ENCODE measurements around the gene CNTNAP2. TPM values are rescaled to one million over a fixed set of nuclear protein-coding genes. Genes with fewer than 3 reads are reported as not detected.

The CNTNAP2 gene
- total RNA-seq, 1 donor from 2014 or later: 2.2 TPM

DNA sequence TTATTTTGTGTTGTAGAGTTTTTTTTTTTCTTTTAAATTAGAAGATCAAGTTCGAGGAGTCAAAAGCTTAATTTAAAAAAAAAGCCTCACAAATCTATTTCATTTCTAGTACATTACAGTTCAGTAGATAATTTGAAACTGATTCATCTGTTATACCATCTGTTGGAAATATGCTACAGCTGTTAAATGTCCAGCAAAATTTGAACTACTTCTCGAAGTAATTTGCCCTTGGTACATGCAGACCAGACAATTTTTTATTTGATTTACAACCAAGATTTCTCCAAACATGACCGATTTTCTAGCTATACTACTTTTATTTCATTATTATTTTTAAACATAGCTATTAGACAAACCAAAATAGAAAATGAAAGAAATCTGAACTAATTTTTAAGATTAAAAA lies 647.9 kb downstream of the CNTNAP2 start:
- Histone ChIP-seq H3K27ac (no peak overlapping the region), H3K36me3 (no peaks in the 10 kb centered on the region), H3K9me3 (no peaks in the 10 kb centered on the region), H3K4me3 (no peak overlapping the region), H3K4me1 (no peaks in the 10 kb centered on the region), H3K27me3 (no peaks in the 10 kb centered on the region)
- intact Hi-C loops (cut with DNase I): no loop called here
- TF ChIP-seq POLR2A (IDR thresholded peaks at IDR 0.05) (no peak), POLR2AphosphoS5 (IDR thresholded peaks at IDR 0.05; ENCODE audit: insufficient read depth in 1 of 2, low read depth in 1 of 2) (no peak)
- TF ChIP-seq, protein P1, sequence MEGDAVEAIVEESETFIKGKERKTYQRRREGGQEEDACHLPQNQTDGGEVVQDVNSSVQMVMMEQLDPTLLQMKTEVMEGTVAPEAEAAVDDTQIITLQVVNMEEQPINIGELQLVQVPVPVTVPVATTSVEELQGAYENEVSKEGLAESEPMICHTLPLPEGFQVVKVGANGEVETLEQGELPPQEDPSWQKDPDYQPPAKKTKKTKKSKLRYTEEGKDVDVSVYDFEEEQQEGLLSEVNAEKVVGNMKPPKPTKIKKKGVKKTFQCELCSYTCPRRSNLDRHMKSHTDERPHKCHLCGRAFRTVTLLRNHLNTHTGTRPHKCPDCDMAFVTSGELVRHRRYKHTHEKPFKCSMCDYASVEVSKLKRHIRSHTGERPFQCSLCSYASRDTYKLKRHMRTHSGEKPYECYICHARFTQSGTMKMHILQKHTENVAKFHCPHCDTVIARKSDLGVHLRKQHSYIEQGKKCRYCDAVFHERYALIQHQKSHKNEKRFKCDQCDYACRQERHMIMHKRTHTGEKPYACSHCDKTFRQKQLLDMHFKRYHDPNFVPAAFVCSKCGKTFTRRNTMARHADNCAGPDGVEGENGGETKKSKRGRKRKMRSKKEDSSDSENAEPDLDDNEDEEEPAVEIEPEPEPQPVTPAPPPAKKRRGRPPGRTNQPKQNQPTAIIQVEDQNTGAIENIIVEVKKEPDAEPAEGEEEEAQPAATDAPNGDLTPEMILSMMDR (IDR thresholded peaks at IDR 0.05): no peak
- DNase-seq (ENCODE audit: extremely low spot score in 2 of 2): no peak

DNA sequence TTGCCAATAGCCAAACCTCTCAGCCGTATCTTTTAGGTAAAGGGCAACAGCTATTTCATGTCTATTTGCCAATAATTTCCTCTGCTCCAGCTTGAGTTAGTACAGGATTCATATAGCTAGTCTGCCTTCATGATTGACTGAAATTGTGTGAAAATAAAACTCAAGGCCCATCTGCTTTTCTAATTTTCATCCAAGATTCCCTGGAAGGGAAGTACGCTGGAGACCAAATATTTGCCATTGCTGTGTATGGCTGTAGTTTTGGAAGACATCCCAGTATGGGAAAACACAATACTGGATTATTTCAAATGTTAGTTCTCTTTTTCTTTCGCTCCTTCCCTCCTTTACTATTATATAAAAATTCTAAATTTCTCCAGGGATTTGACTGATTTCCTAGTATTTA lies 652.4 kb downstream of the CNTNAP2 start:
- TF ChIP-seq POLR2A (IDR thresholded peaks at IDR 0.05) (no peak), POLR2AphosphoS5 (IDR thresholded peaks at IDR 0.05; ENCODE audit: insufficient read depth in 1 of 2, low read depth in 1 of 2) (no peak)
- TF ChIP-seq, protein P1 (IDR thresholded peaks at IDR 0.05): no peak
- Histone ChIP-seq H3K4me1 (no peaks in the 10 kb centered on the region), H3K27ac (no peak overlapping the region), H3K9me3 (no peaks in the 10 kb centered on the region), H3K36me3 (no peaks in the 10 kb centered on the region), H3K27me3 (no peaks in the 10 kb centered on the region), H3K4me3 (no peak overlapping the region)
- DNase-seq (ENCODE audit: extremely low spot score in 2 of 2): no peak
- intact Hi-C loops (cut with DNase I): no loop called here

DNA sequence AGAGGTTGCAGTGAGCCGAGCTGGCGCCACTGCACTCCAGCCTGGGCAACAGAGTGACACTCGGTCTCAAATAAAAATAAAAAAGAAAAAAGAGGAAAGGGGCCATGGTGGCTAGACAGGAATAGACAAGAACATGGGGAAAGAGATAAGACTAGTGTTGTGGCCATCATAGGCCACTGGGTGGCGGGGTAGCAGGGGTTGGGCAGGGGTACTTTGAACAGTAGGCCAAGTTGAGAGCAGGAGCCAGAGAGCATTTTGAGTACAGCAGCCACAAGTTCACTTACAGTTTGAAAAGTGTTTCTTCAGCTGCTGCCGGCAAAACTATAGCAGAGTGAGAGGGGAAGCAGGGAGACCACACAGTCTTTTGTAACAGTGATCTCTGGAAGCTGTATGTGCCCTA lies 656.0 kb downstream of the CNTNAP2 start:
- intact Hi-C loops (cut with DNase I): no loop called here
- Histone ChIP-seq H3K27ac (no peak overlapping the region), H3K4me1 (no peaks in the 10 kb centered on the region), H3K27me3 (no peaks in the 10 kb centered on the region), H3K36me3 (no peaks in the 10 kb centered on the region), H3K4me3 (no peak overlapping the region), H3K9me3 (no peaks in the 10 kb centered on the region)
- TF ChIP-seq POLR2A (IDR thresholded peaks at IDR 0.05): no peak
- TF ChIP-seq POLR2AphosphoS5 (IDR thresholded peaks at IDR 0.05; ENCODE audit: insufficient read depth in 1 of 2, low read depth in 1 of 2): no peak
- TF ChIP-seq, protein P1 (IDR thresholded peaks at IDR 0.05): no peak
- no peak for DNase-seq (ENCODE audit: extremely low spot score in 2 of 2)

DNA sequence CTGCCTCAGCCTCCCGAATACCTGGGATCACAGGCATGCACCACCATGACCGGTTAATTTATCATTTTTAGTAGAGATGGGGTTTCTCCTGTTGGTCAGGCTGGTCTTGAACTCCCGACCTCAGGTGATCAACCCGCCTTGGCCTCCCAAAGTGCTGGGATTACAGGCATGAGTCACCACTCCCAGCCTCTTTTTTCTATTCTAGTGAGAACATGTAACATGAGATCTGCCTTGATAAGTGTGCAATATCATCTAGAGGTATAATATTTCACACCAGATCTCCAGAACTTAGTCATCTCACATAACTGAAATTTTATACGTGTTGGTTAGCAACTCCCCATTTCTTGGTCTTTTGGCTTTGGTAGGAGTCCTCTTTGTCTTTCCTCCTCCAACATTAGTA lies 656.9 kb downstream of the CNTNAP2 start:
- H3K27ac ChIP-seq: no peak overlapping the region
- no peaks in the 10 kb centered on the region for H3K9me3 ChIP-seq
- no peaks in the 10 kb centered on the region for H3K36me3 ChIP-seq
- no peak overlapping the region for H3K4me3 ChIP-seq
- TF ChIP-seq POLR2A (IDR thresholded peaks at IDR 0.05) (no peak), POLR2AphosphoS5 (IDR thresholded peaks at IDR 0.05; ENCODE audit: insufficient read depth in 1 of 2, low read depth in 1 of 2) (no peak)
- TF ChIP-seq, protein P1 (IDR thresholded peaks at IDR 0.05): no peak
- intact Hi-C loops (cut with DNase I): no loop called here
- DNase-seq (ENCODE audit: extremely low spot score in 2 of 2): no peak
- no peaks in the 10 kb centered on the region for H3K27me3 ChIP-seq
- no peaks in the 10 kb centered on the region for H3K4me1 ChIP-seq

DNA sequence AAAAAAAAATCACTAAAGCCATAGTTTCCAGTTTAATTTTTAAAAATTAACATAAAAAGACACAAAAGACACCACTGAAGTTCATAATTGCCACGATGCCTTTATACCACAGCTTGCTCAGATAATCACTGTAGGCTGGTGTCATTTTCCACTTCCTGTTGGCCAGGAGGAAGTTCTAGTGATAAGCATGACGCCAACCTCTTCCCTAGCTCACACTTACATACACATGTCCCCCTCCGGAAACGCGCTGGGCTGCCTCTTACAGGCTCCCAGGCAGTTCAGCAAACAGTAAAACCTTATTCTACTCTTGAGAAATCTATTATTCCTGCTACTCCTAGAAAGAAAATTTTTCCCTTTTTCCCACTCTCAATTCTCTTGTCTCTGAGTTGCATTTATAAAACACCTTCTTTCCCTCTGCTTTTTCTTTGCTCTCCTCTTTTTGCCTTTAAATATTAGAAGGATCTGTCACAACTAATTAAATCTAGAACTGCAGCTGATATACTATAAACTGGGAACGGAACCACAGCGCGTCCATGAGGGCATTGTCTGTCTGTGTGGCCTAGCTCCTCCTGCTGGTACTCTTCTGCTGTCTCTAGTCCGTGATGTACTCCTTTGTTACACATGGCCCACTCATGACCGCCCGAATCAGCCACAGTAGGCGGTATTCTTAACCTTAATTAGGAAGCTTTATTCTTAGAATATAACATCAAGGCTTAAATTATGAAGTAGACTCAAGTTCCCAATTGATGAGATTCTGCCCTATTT lies 664.9 kb downstream of the CNTNAP2 start:
- no peak for DNase-seq (ENCODE audit: extremely low spot score in 2 of 2)
- Histone ChIP-seq H3K27me3 (no peaks in the 10 kb centered on the region), H3K4me1 (no peaks in the 10 kb centered on the region), H3K36me3 (no peaks in the 10 kb centered on the region), H3K27ac (no peak overlapping the region), H3K4me3 (no peak overlapping the region), H3K9me3 (no peaks in the 10 kb centered on the region)
- intact Hi-C loops (cut with DNase I): no loop called here
- TF ChIP-seq, protein P1 (IDR thresholded peaks at IDR 0.05): no peak
- no peak for TF ChIP-seq POLR2A (IDR thresholded peaks at IDR 0.05)
